GM21825 (cell line): ENCODE measurements around the gene TMEM54.

ENCODE experiments used
- ATAC-seq: cut with Tn5 transposase; IDR thresholded peaks from one replicate; pipeline ENCODE4 v1.9.1; 2021; ENCODE audit warnings: mild to moderate bottlenecking, moderate library complexity; ENCODE audit not compliant: unreplicated experiment

The TMEM54 gene

DNA sequence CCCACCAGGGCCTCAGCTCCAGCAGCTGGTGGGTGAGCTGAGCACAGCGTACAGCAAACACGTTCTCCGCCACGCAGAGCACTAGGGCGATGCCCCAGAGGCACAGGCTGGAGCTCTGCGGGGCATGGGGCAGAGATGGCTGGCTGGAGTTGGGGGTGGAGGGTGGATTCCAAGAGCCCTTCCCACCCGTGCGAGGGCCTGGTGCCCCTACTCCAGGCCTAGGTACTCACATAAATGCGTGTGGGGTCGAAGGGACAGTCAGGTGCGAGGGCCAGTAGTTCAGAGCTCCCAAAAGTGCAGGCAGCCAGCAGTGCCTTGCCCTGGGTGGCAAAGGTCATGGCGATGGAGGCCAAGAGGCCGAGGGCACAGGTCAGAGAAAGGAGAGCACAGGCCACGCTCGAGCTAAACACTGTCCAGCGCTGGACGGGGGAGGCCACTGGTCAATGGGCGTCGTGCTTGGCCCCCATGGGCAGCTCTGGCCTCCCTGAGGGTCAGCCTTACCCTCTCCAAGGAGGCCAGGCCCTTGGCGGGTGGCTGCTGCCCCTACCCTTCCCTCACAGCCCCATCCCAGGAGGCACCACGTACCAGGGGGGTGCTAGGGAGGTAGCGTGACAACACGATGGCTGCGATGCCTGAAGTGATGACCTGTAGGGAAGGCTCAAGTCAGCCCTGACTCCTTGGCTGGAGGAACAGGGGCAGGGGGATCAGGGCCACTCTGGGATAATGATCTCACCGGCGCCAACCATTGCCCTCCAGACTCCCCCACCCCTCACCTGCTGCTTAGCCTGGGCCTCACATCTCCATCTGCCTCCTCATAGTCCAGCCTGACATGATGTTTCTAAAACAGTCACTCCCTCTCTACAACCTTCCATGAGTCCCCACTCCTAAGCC, 5.6 kb downstream of the TMEM54 start:
- no peak for ATAC-seq

DNA sequence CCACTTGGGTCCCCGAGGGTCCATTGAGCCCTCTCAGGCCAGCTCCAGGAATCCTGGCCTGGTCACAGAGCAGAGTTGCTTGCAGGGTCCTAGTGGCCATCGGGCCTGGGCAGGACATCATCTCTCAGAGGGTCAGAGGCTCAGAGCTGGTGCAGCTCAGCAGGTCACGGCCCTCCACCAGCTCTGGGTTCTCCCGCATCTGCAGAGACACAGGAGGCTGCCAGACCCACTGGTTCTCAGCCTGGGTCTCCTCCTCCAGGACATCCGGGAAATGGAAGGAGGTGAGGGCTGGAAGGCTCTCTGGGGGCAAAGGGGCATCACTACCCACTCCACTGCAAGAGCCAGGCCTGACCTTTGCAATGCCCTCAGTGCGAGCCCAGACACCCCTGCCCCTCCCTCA, 6.5 kb downstream of the TMEM54 start:
- ATAC-seq, result no peak

DNA sequence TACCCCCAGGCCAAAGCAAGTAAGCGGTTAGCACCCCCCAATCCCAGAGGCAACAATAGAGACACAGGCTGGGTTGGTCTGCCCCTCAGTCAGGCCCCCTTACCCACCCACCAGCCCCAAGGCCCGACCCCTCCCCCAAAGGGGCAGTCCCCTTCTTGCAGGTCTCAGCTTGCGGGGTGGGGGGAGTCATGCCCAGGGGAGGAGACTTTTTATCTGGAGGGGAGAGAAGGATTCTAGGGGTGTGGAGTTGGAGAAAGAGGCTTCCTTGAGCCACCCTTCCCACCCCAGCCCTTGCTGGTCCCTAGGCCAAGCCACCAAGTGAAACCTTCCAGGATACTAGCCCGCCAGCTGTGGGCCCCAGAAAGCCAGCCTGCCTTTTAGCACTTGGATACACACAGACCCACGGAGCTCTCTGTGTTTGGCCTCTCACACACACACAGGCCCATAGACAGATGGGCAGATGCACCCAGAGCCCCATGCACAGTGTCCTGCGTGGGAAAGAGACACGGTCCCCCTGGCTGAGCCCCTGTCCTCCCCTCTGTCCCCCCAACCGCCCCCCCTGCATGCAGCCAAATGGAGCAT, 7.1 kb downstream of the TMEM54 start:
- no peak for ATAC-seq

DNA sequence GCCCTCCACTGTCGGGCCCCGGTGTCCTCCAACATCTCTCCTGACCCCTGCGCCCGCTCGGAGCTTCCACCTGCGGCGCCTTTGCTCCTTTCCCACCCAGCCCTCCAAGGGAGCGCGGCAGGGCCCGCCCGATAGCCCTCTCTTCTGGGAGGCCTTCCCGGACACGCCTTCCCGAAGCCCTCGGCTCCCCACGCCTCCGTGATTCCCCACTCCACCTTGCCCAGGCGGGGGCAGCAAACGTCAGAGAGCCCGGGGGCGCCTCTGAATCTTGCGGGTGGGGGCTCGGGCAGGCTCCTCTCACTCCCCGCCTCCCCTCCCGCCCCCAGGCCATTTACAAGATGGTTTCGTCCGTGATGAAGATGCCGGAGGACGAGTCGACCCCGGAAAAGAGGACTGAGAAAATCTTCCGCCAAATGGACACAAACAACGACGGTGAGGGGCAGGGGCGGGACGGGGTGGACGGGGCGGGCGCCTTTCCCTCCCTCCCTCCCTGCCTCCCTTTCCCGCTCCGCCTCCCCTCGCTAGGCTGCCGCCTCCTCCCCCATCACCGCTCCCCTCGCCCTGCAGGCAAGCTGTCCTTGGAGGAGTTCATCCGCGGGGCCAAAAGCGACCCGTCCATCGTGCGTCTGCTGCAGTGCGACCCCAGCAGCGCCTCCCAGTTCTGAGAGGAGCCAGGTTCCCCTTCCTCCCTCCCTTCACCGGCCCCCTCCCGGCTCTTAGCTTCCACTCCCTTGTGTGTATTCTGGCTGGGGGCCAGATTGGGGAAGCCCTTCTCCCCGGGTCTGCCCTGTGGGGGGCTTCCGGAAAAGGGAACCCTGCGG, 7.8 kb downstream of the TMEM54 start:
- no peak for ATAC-seq

DNA sequence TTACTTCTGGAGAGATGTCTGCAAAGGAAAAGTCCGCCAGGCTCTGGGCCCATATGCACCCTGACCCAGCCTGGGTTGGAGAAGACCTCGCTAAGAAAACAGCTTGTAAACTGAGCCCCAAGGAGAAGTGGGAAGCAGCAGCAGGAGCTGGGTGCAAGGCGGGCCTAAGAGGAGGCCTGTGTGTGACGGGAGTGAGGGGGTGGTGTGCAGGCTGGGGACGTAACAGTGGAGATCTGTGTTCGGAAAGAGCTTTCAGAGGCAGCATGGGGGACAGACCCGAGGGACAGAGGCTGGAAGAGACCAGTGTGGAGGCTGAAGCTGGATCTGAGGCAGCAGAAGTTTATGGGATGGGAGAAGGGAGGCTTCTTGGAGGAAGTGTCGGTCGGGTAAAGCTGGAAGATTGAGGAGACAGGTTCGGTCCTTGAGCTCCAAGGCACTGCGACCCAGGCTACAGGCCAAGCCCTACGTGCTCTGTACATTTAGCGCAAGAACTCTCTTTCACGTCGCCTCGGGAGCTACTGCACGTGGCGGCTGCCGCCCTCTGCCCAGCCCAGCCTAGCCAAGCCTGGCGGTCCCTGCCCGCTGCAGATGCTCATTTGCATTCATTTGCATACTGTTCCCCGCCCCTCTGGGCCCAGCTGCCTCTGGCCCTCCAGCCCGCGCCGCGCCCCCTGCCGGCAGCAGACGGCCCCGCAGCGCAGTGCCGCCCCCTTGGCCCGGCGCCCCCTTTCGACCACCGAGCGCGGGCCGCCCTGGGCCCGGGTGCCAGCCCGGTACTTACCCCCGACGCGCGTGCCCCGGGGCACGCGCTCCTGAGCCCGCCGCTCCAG, 8.6 kb downstream of the TMEM54 start:
- no peak for ATAC-seq

DNA sequence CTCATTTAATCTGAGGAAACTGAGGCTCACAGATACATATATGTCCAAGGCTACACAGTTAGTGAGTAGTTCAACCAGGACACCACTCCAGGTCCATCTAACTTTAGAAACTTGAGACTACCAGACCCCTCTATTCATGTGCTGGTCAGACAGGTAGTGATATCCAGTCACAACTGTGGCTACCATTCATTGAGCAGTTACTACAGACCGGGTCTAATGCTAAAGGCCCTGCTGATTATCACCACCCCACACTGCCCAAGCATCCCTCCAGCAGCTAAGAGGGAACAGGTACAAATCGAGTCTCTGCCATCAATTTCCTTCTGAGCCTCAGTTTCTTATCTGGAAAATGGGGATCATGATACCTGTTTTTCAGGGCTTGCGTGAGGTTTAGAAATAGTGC, 9.6 kb downstream of the TMEM54 start:
- ATAC-seq, result no peak

DNA sequence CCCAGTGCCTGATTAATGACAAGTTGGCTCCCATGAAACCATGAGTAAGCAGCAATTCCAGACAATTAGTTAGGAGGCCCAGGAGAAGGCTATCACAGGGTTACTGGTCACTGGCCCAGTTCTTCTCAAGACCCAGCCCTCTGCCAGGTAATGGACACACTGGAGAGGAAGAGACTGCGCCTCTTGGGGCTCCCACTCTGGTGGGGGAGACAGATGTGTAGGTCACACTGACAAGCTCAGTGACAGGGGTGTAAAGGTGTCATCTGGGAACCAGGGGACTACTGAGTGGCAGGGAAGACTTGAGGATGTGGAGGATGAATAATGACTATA, 10.0 kb downstream of the TMEM54 start:
- ATAC-seq, result no peak

DNA sequence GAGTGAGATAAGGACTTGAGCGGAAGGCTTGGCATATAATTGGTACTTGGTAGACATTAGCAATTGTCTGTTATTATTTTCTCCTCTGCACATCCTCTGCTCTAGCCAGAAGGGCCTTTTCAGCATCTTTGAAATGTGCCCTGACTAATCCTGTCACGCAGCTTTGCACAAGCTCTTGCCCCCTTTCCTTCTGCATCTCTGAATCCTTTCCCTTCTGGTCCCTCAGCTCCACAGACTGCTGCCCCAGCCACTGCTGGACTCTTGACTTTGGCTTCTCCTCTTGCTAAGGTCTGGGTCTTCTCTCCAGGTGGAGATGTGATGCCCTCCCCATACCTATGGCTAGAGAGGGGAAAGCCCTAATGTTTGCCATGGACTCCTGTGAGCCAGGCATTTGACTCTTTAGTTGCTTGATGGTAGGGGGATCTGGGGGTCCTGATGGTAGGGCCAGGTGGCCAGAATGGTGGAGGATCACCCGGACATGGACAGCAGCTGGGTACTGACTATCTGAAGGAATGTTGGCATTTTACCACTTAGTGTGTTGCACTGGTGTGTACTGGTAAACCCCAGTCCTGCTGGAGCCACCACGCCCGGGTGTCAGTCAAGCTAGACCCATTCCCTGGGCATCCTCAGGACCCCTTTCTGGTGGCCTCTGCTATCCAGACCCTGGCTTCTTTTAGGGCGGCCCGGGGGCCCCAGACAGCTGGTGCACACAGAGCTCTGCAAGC, 10.5 kb downstream of the TMEM54 start:
- ATAC-seq, result no peak

DNA sequence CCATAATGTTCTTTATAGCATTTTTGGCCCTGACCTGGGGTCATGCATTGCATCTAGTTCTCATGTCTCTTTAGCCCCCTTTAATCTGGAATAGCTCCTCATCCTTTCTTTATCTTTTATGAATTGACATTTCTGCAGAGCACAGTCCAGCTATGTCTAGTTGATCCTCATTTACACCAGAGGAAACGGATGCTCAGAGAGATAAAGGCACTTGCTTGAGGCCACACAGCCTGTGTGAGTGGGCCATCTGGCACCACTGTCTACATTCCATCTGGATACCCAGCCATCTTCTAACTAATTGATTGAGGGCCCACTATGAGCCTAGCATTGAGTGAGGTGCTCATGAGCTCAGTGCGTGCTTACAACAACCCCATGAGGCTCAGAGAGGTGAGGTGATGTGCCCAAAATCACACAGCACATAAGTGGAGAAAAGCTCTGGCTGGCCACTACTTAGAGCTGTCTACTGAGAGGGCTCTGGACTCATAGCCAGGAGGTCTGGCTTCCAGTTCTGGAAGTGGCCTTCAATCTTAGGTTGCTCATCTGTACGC, 11.4 kb downstream of the TMEM54 start:
- ATAC-seq, result no peak

DNA sequence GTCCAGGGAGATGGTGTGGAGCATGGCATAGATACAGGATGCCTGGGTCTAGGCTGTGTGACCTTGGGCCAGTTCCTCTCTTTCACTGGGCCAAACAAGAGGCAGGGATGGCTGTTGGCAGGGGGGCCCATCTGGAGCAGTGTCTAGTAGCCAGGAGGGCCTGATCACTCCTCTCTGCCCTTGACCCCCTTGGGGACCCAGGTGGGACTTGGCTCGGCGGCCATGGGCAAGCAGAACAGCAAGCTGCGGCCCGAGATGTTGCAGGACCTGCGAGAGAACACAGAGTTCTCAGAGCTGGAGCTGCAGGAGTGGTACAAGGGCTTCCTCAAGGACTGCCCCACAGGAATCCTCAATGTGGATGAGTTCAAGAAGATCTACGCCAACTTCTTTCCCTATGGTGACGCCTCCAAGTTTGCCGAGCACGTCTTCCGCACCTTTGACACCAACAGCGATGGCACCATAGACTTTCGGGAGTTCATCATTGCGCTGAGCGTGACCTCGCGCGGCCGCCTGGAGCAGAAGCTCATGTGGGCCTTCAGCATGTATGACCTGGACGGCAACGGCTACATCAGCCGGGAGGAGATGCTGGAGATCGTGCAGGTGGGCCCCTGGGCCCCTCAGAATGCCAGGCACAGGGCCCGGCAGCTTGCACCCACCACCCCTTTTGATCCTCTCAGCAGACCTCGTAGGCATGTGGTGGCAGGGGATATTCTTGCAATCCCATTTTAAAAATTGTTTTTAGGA, 12.3 kb downstream of the TMEM54 start:
- no peak for ATAC-seq

DNA sequence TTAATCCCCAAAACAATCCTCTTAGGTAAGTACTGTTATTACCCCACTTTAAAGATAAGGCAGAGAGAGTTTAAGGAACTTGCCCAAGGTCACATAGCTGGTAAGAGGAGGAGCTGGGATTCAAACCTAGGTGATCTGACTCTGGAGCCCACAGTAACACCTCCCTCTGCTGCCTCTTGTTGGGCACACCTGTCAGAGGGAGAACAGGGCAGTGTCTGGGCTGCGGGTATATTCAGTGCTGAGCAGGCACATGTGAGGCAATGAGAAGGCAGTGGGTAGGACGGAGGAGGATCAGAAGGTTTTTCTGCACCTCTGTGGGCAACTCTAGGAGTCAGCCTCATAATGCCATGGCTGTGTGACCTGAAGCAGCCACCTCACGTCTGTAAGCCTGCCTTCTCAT, 13.1 kb downstream of the TMEM54 start:
- ATAC-seq, result no peak

DNA sequence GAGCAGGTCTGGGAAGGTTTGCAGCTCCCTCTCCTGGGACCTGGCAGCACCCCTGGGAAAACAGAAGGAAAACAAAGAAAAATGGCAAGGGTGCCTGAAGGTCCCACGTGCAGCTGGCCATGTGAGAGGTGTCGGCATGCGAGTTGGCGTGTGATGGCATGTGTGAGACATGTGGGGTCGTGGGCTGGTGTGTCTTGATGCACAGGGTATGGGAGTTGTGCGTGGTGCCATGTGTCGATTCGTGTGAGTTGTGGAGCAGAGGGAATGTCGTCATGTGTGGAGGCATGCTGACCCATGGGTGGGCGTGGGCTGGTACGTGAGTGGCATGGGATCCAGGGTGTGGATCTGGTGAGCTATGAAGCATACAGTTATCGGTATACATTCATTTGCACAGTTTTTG, 13.6 kb downstream of the TMEM54 start:
- no peak for ATAC-seq

DNA sequence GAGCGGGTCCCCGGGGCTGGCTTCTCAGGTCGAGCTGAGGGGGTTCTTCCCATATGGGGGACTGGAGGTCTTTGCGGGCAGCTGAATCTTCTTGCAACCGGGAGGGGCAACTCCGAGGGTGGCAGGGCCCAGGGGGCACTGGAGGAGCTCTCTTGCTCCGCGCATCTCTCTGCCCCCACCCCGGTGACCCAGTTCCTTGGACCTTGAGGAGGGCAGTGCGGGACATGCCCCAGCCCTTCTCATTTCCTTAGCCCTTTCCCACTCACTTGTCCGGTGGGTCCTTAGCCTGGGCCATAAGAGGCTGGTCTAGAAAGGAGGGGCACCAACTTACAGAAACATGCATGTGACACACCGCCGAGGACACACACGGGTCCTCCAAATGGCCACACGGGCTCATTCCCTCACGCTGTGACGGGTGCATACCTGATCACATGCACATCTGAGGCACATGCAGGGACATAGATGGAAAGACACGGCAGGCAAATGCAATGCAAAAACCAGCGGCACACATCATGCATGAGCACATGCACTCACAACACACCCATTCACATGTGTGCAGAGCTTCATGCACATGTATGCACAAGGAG, 14.3 kb downstream of the TMEM54 start:
- no peak for ATAC-seq

DNA sequence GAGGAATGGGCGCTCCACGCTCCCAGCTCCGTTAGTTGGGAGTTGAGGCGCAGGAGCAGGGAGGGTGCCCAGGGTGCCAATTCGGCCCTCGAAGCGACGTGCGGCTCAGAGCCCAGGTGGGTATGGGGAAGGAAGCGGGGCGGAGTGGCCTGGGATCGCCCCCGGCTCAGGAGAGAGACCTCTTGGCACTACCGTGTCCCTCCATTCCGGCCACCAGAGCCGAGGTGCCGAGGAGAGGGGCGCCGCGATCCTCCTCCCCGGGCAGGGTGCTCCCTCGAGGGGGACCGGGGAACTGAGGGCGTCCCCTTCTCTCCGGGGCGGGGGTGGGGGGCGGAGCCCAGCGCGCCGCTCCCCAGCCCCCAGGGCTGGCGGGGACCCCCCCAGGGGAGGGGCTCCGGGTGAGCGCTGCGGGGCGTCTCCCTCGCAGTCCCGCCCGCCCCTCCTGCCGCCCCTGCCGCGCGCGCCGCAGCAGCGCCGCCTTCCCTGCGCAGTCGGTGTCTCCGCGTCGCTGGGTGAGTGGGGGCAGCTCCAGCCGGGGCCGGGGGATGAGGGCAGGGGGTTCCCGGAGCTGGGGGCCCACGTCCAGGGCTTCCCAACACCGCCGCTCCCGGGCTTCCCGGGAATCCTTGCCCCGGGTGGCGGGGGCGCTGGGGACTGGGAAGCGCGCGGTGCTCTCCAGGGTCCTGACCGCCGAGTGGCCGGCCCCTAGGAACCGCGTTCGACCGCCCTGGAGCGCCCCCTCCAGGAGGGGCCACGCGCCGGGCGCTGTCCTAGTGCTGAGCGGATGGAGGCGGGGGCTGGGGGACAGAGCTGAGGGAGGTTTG, 15.0 kb downstream of the TMEM54 start, which contains the start of gene HPCA:
TSS of gene HPCA (plus strand) at position 488 of the 824 bp plus-strand sequence. CDS start 2,408 bp downstream, outside the sequence.
- no peak for ATAC-seq

DNA sequence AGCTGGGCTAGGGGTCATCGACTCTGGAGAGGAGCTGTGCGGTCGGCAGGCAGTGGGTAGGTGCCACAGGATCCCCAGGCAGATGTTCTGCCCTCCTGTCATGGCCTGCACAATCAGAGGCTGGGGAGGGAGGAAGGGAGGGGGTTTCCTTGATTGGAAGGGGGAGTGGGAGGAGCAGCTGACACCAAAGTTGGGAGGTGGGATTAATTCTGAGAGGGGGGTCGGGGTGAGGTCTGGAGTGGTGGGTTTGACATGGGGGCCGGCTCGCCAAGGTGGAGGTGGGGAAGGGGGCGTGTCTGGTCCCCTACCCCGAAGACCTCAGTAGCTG, 15.5 kb downstream of the TMEM54 start:
- no peak for ATAC-seq

DNA sequence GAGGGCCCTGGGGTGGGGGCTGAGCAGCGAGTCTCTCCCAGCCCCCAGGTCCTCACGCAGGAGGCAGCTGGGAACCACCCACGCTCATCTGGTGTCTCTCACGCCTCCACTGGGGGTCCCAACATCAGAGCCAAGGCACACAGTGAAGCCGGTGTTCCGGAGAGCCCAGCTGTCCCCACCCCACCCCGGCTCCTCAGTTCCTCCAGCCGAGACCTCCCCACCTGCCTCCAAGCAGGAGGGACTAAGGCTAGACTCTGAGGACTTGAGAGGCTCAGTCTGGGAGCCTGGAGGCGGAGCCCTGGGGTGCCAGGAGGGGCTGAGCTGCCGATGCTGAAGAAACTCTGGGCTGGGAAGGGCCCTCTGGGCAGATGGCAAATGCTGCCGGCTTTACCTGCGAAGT, 16.5 kb downstream of the TMEM54 start:
- no peak for ATAC-seq

DNA sequence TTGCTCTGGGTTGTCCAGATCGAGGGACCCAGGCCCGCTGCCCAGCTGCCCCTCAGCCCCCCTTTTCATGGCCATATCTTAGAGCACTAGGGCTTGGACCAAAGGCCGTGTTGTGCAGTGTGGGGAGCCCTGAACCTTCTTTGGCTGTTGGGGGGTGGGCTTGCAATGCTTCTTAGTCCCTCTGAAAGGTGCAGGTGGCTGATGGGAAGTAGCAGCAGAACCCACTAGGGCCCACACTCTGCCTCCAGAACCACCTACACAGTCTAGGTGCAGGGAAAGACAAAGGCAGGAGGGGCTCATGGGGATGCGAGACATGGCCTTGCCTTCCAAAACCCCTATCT, 17.2 kb downstream of the TMEM54 start:
- no peak for ATAC-seq

DNA sequence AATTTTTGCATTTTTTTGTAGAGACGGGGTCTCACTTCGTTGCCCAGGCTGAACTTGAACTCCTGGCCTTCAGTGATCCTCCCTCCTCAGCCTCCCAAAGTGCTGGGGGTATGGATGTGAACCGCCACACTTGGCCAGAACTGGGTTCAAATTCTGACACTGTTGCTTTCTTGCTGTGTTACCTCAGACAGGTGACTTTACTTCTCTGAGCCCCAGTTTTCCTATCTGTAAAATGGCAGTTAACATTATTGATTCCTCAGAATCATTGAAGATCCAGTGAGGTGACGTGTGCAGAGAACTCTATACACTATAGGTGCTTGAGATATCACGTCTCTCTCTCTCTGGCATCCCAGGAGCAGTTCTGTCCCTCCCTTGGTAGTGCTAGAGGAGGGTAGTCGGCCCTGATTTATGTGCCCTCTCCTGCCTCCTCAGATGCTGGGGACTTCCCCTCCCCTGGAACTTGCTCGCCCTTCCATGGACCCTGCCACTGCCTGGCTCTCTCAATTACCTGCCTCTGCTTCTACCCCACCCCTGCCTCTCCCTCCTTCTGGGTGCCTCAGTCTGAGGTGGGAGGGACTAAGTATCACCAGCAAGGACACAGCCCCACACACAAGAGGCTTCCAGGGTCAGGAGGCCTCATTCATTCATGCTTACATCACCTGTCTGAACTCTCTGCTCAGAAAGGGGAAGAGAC, 17.7 kb downstream of the TMEM54 start:
- ATAC-seq, result no peak
